Heart left ventricle (tissue), 13 donors: Measurements from ENCODE around the gene NOM1.

ENCODE experiments used
- POLR2A ChIP-seq, 2 donors: fragments of 450-650 bp; IDR thresholded peaks; one replicate each; pipeline ENCODE4 v1.6.1; 2017; ENCODE audit warnings: antibody characterized with exemption in 2 of 2, mild to moderate bottlenecking in 2 of 2, moderate library complexity in 2 of 2
- TF ChIP-seq, protein P1 (sequence below), 12 donors: fragments of 200-600 bp; sonication (generic) in 4 of 12; IDR thresholded peaks; one replicate each; pipeline versions ENCODE4 v1.5.0 to v1.8.0; 2018 to 2022; ENCODE audit warnings: antibody characterized with exemption in 12 of 12, mild to moderate bottlenecking in 5 of 12
- donor health status: ischemic (EF 13 %, LVEDD 7.1; RV severe dilation, severe dysfunction).
- donor health status: DM: no; HTN: yes; CAD: no.
- donor health status: DM: no; HTN: no; CAD: no.
- donor health status: ischemic (EF 25% LVEDD 6.9; RV normal size, moderate dysfunction).
- donor health status: ischemic (EF 25% LVEDD 5.7; RV mildly dilated, moderate dysfunction).
- donor health status: ischemic (EF 35%, LVEDD 5.7; RV mildly dilated, moderate dysfunction).
- donor health status: nonischemic (EF 11% LVEDD 7.7; RV severe dilation, severe dysfunction).
- donor health status: DM: yes; HTN: yes; CAD: no.
- donor health status: PGD.
- donor health status: ischemic (EF 29% LVEDD 5.4; RV normal size, mild dysfunction).
- donor health status: nonischemic (EF 23%, LVEDD 6.1; RV moderate dilation, normal function).

DNA sequence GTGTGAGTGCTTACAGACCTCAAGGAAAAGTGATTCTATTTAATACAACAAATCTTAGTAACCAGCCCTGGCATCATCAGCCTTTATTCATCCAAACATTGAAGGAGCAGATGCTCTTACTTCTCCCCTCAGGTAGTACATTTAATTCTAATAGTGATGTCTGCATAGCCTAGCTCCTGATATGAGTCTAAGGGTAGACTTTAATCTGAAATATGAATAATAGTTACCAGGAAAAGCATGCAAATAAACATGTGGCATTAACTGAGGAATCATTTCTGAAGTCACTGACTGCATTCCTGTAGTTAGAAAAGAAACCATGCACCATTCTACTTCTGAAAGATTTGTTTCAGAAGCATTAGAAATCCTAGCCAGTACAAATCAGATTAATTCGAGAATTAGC, 30.9 kb upstream of the NOM1 start:
- TF ChIP-seq, protein P1, sequence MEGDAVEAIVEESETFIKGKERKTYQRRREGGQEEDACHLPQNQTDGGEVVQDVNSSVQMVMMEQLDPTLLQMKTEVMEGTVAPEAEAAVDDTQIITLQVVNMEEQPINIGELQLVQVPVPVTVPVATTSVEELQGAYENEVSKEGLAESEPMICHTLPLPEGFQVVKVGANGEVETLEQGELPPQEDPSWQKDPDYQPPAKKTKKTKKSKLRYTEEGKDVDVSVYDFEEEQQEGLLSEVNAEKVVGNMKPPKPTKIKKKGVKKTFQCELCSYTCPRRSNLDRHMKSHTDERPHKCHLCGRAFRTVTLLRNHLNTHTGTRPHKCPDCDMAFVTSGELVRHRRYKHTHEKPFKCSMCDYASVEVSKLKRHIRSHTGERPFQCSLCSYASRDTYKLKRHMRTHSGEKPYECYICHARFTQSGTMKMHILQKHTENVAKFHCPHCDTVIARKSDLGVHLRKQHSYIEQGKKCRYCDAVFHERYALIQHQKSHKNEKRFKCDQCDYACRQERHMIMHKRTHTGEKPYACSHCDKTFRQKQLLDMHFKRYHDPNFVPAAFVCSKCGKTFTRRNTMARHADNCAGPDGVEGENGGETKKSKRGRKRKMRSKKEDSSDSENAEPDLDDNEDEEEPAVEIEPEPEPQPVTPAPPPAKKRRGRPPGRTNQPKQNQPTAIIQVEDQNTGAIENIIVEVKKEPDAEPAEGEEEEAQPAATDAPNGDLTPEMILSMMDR (IDR thresholded peaks at IDR 0.05): no peak
- no peak for TF ChIP-seq POLR2A (IDR thresholded peaks at IDR 0.05)
